T-helper 2 cell treated with Interferon-gamma antibody and Interleukin-4, amounts not matched to agents 5 μg/mL and 100 μg/mL, for 36 hours (primary cell): ENCODE measurements around the gene SBF2.
"Not testable (repeated sequence)": the region's sequence is repeated elsewhere in the genome, so short reads cannot be mapped to it uniquely, and the experiment has no call there.

Source experiments
- DNase-seq: peaks from one replicate; pipeline ENCODE4 v3.0.0; 2021; ENCODE audit warnings: low spot score
- H3K27ac Mint-ChIP-seq: one replicate; pipeline ENCODE4 v1.8.0; 2021; ENCODE audit warnings: mild to moderate bottlenecking, mixed read lengths
- H3K27me3 Mint-ChIP-seq: one replicate; pipeline ENCODE4 v1.8.0; 2021; ENCODE audit warnings: low read depth, mixed read lengths
- H3K36me3 Mint-ChIP-seq: one replicate; pipeline ENCODE4 v1.8.0; 2021; ENCODE audit warnings: low read depth, mixed read lengths
- H3K4me1 Mint-ChIP-seq: one replicate; pipeline ENCODE4 v1.8.0; 2021; ENCODE audit warnings: low read depth, mixed read lengths
- H3K4me3 Mint-ChIP-seq: one replicate; pipeline ENCODE4 v1.8.0; 2022; ENCODE audit warnings: mild to moderate bottlenecking, moderate library complexity, mixed read lengths
- H3K9me3 Mint-ChIP-seq: one replicate; pipeline ENCODE4 v1.8.0; 2021; ENCODE audit warnings: mixed read lengths

Gene SBF2

DNA sequence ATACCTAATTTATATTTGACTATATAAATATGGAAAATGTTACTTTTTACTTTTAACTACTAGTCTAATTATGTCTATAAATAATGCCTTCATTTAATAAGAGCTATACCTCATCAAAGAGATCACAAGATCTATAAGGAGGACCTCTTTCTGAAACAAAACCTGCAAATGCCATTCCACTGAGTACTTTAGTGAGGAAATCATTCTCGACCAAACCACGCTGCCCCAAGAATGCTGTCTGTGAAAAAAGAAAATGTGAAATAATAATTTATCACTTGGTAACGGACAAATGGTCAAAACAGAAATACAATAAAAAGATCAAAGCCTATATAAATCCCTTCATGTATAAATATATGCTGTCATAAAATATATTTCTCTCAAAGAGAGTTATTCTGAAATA lies 301.7 kb downstream of the SBF2 start:
- Mint-ChIP-seq H3K9me3 (no peaks in the 10 kb centered on the region), H3K27ac (no peak overlapping the region), H3K4me1 (no peaks in the 10 kb centered on the region), H3K36me3 (no peaks in the 10 kb centered on the region), H3K27me3 (no peaks in the 10 kb centered on the region), H3K4me3 (no peak overlapping the region)
- DNase-seq: no peak

DNA sequence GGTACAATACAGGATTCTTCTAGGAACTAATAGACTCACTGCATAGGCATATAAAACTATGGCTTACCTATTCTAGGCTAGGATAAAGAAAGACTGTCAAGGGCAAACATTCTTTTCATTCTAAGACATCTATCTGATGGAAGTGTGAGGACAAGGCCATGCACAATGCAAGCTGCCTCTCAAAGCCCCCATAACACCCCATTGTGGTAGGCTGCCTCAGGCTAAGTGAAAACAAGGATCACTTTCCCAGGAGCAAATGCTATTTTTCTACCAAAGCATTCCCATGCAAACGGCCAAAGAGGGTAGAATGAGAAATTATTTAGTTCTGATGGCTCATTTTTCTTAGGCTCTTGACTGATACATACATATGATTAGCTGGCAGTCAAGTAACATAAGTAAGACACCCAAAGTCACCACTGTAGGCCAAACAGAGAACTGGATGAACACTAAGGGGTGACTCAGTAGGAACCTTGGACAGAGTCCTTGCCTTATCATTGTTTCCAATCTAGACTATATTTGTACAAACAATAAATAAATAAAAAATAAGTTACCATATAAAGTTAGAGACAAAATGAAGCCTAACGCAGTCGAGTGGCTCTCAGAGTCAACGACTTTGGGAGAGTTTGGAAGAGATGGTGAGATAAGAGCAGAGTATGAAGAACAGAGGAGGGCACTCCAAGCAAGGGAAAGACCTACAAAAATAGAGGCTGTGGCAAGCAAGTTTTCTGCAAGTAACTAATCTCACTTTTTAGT lies 303.6 kb downstream of the SBF2 start:
- H3K27me3 Mint-ChIP-seq: no peaks in the 10 kb centered on the region
- no peak overlapping the region for H3K27ac Mint-ChIP-seq
- peaks cover 1% of the 10 kb centered on the region for H3K4me1 Mint-ChIP-seq
- DNase-seq: no peak
- no peaks in the 10 kb centered on the region for H3K9me3 Mint-ChIP-seq
- H3K36me3 Mint-ChIP-seq: no peaks in the 10 kb centered on the region
- no peak overlapping the region for H3K4me3 Mint-ChIP-seq

DNA sequence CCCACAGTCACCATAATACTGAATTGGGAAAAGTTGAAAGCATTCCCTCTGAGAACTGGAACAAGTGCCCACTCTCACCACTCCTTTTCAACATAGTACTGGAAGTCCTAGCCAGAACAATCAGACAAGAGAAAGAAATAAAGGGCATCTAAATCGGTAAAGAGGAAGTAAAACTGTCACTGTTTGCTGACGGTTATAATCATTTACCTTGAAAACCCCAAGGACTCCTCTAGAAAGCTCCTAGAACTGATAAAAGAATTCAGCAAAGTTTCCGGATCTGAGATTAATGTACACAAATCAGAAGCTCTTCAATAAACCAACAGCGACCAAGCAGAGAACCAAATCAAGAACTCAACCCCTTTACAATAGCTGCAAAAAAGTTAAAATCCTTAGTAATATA lies 306.7 kb downstream of the SBF2 start:
- H3K36me3 Mint-ChIP-seq: not testable (repeated sequence)

DNA sequence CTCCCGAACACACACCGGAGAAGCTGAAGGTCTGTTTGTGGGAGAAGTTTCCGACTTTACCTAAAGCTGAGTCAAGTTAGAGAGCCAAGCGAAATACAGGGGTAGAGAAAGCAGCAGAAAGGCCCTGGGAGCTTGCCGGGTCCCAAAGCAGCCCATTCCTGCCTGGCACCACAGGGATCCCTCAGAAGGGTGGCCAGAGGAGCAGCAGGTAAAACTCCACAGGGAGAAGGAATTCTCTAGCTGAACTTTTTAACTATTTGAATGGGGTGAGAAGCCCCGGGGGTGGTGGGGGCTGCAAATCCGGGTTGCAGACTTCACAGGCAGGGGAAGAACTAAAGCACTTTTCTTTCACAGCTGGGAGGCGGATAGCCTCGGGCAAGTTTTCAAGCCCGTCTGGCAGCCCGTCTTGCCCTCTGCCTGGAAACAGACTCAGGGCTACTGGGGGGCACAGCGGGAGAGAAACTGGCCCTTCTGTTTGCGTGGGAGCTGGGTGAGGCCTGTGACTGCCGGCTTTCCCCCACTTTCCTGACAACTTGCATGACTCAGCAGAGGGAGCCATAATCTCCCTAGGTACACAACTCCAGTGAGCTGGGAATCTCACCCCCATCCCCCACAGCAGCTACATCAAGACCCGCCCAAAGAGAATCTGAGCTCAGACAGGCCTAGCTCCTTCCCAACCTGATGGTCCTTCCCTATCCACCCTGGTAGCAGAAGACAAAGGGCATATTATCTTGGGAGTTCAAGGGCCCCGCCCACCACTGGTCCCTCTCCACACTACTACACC lies 311.0 kb downstream of the SBF2 start:
- Mint-ChIP-seq H3K4me3 (no peak overlapping the region), H3K27ac (no peak overlapping the region), H3K9me3 (no peaks in the 10 kb centered on the region), H3K27me3 (no peaks in the 10 kb centered on the region), H3K36me3 (no peaks in the 10 kb centered on the region), H3K4me1 (peaks cover 1% of the 10 kb centered on the region)
- DNase-seq: no peak

More for the DNA sequence above, 306.7 kb downstream of the SBF2 start:
- H3K4me3 Mint-ChIP-seq, DNase-seq, H3K4me1 Mint-ChIP-seq, H3K9me3 Mint-ChIP-seq, H3K27ac Mint-ChIP-seq, H3K27me3 Mint-ChIP-seq: not testable (repeated sequence)

DNA sequence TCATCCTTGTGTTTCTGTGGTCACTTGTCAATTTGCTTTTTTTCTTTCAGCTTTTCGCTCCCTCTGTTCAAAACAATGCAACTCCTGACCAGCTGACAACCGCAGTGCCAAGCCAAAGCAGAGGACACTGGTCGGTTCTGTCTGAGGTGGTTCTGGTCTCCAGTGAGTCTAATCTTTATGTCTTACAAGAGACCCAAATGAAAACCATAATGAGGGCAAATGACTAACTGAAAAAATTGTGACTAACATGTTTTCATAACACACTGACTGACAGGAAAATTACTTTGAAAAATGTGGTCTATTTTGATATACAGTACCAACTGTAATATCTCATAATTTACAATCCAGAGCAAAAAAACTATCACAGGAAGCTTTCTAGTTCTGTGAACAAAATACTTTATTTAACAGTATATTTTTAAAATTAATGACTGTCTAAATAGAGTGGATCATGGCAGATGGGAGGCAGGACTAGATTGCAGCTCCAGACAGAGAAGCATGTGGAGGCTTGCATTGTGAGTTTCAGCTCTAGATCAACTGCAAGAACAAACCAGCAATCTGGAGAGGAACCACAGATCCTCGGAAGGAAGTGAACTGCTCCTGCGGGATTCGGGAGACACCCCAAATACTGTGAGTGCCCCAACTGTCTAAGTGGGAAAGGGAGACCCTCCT lies 311.8 kb downstream of the SBF2 start:
- no peak overlapping the region for H3K27ac Mint-ChIP-seq
- peaks cover 1% of the 10 kb centered on the region for H3K4me1 Mint-ChIP-seq
- H3K27me3 Mint-ChIP-seq: no peaks in the 10 kb centered on the region
- H3K36me3 Mint-ChIP-seq: no peaks in the 10 kb centered on the region
- no peaks in the 10 kb centered on the region for H3K9me3 Mint-ChIP-seq
- no peak overlapping the region for H3K4me3 Mint-ChIP-seq
- no peak for DNase-seq

DNA sequence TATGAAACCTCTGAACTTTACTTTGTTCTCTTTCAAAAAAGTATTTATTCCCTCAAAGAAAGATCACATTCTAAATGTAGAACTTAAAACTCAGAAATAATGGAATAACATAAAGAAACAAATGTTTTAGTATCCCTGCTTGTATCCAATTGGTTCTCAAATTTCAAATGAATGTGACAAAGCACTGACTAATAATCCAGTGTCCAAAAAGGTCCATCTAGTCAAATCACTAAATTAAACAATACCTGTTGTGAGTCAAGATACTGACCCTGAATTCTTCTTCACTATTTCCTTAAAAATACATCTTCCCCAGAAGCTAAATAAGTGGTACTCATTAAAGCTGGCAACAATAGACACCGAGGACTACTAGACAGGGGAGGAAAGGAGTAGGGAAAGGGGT lies 313.1 kb downstream of the SBF2 start:
- Mint-ChIP-seq H3K4me3 (no peak overlapping the region), H3K36me3 (no peaks in the 10 kb centered on the region), H3K9me3 (no peaks in the 10 kb centered on the region), H3K27me3 (no peaks in the 10 kb centered on the region), H3K27ac (no peak overlapping the region), H3K4me1 (no peaks in the 10 kb centered on the region)
- no peak for DNase-seq

DNA sequence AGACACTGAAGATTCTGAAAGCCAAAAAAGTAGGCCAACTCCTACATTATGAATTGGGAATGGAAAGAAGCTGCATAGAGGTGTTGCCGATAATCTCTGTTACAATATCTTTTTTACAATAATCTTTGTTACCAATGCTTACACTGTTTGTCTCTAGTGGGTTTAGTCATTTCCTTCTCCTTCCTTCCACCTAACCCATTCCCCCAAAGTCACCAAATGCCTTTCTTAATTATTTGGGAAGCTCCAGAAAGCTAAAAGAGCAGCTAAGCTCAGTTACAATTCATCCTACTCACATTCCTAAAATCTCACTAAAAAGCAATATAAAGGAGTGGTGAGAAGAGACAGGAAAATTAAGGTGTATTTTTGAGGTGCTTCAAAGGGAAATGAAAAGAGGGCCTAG lies 316.5 kb downstream of the SBF2 start:
- Mint-ChIP-seq H3K27me3 (no peaks in the 10 kb centered on the region), H3K4me1 (no peaks in the 10 kb centered on the region), H3K27ac (no peak overlapping the region), H3K4me3 (no peak overlapping the region), H3K36me3 (no peaks in the 10 kb centered on the region), H3K9me3 (no peaks in the 10 kb centered on the region)
- DNase-seq: no peak

DNA sequence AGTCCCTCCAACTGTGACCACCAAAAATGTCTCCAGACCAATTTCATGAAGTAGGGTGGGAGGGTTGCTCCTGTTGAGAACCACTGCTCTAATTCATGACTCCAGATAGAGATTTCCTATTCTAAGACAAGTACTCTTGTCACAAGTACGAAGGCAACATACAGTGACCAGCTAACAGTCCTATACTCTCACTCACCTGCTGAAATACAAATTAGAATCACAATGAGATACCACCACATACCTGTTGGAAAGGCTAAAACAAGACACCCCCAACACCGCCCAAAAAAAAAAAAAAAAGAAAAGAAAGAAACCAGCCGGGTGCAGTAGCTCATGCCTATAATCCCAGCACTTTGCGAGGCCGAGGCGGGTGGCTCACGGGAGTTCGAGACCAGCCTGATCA lies 319.6 kb downstream of the SBF2 start:
- Mint-ChIP-seq H3K27me3 (no peaks in the 10 kb centered on the region), H3K36me3 (no peaks in the 10 kb centered on the region), H3K27ac (no peak overlapping the region), H3K9me3 (no peaks in the 10 kb centered on the region), H3K4me3 (no peak overlapping the region), H3K4me1 (no peaks in the 10 kb centered on the region)
- no peak for DNase-seq

DNA sequence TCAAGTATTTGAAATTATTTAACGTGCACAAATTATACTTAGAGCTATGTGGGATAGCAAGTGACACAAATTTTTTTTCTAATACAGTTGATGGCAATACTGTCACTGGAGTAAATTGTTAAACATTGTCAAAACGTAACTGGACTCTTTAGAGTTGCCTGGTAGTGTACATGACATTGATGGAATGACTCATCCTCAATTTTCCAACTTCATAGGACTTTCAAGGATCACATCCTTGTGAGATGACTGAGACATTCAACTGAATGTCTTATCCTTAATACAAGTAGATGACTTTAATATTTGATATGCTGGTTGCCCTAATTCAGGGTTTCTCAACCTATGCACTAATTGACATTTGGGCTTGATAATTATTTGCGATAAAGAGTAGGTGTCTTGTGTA lies 320.1 kb downstream of the SBF2 start:
- no peak overlapping the region for H3K27ac Mint-ChIP-seq
- H3K9me3 Mint-ChIP-seq: no peaks in the 10 kb centered on the region
- no peaks in the 10 kb centered on the region for H3K27me3 Mint-ChIP-seq
- H3K4me1 Mint-ChIP-seq: no peaks in the 10 kb centered on the region
- H3K4me3 Mint-ChIP-seq: no peak overlapping the region
- no peak for DNase-seq
- H3K36me3 Mint-ChIP-seq: no peaks in the 10 kb centered on the region

DNA sequence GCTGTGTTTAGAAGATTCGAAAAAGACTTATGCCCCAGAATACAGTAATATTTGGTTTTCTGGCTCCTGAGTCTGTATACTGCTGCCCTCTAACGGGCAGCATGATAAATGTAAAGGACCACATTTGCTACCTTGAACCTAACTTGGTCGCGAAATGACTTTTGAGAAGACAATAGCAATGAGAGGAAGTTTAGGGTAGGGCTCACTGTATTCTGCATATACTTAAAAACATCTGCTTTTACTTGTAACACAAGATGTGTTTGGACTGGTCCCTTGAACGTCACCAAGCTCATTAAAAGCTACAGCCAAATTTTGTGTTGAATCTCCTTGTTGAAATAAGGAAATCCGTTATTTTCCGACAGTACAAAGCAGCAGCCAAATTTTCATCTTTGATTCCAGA lies 321.0 kb downstream of the SBF2 start:
- no peaks in the 10 kb centered on the region for H3K9me3 Mint-ChIP-seq
- no peak overlapping the region for H3K27ac Mint-ChIP-seq
- DNase-seq: peak; percentile 10
- H3K4me3 Mint-ChIP-seq: no peak overlapping the region
- H3K27me3 Mint-ChIP-seq: no peaks in the 10 kb centered on the region
- no peaks in the 10 kb centered on the region for H3K4me1 Mint-ChIP-seq
- no peaks in the 10 kb centered on the region for H3K36me3 Mint-ChIP-seq

DNA sequence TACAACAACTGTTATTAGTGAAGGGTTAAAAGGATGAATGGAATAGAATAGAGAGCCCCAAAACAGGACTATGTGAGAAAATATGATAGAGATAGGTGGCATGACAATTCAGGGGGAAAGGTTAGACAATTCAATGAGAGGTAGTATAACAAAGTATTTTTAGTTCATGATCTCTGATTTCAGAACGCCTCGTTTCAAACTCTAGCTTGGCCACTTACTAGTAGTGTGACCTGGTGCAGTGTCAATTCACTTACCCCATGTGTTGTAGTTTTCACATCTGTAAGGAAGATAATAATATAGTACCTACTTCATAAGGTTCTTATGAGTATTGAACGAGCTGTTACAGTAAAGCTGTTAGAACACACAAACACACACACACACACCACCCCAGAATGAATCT lies 322.1 kb downstream of the SBF2 start:
- Mint-ChIP-seq H3K36me3 (no peaks in the 10 kb centered on the region), H3K27me3 (no peaks in the 10 kb centered on the region), H3K9me3 (no peaks in the 10 kb centered on the region), H3K4me1 (no peaks in the 10 kb centered on the region), H3K4me3 (no peak overlapping the region), H3K27ac (no peak overlapping the region)
- no peak for DNase-seq

DNA sequence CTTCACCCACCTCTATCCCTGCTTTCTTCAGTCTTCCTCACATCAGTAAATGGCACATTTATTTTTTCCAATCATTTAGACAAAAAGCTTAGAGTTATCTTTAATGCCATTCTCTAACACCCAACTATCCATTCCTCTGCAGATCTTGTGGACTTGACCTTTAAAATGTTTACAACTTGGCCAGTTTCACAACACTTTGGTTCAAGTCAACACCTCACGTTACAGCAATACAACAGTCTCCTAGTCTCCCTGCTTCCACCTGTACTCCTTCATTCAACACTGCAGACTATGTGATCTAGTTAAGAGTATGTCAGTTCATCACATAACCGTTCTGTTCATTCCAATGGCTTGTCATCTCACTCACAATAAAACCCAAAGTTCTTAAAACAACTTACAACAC lies 325.0 kb downstream of the SBF2 start:
- DNase-seq: no peak
- no peaks in the 10 kb centered on the region for H3K27me3 Mint-ChIP-seq
- no peaks in the 10 kb centered on the region for H3K4me1 Mint-ChIP-seq
- no peak overlapping the region for H3K27ac Mint-ChIP-seq
- H3K4me3 Mint-ChIP-seq: no peak overlapping the region
- no peaks in the 10 kb centered on the region for H3K36me3 Mint-ChIP-seq
- no peaks in the 10 kb centered on the region for H3K9me3 Mint-ChIP-seq

DNA sequence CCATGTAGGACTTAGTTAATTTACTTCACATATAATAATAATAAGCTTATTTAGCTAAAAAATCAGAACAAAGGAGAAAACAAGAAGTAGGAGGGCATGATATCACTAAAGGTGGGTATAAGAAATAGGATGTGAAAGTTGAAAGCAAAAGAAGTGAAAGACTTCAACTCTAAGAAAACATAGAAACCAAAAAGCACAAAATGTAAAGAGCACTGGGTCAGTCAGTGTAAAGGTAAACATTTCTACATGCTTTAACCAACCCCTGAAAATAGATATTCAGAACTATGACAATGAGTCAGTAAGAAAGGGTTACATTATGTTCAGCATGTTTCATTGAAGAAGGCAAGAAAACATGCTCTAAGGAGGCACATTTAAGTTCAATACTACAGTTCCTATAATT lies 331.3 kb downstream of the SBF2 start:
- no peak for DNase-seq
- no peak overlapping the region for H3K4me3 Mint-ChIP-seq
- no peak overlapping the region for H3K27ac Mint-ChIP-seq
- no peaks in the 10 kb centered on the region for H3K9me3 Mint-ChIP-seq
- H3K4me1 Mint-ChIP-seq: no peaks in the 10 kb centered on the region
- H3K27me3 Mint-ChIP-seq: no peaks in the 10 kb centered on the region
- no peaks in the 10 kb centered on the region for H3K36me3 Mint-ChIP-seq

DNA sequence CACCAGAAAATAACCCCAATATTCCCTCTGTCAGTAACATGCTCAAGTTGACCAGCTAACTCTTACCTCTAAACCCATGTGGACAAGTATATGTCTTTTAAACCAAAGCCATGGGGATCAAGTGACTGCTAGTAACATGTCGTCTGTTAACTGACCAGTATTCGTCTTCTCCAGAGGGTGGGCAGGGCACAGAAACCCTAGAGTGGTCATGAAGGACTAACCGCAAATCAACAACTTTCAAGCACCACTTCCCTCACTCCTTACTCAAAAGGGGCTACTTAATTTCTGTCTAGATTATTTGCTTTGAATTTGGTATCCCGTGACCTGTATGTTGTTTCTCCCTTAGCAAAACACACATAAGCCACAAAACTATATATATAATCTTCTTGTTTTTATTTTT lies 336.9 kb downstream of the SBF2 start:
- Mint-ChIP-seq H3K9me3 (no peaks in the 10 kb centered on the region), H3K27me3 (no peaks in the 10 kb centered on the region), H3K36me3 (no peaks in the 10 kb centered on the region), H3K4me3 (no peak overlapping the region), H3K27ac (no peak overlapping the region), H3K4me1 (no peaks in the 10 kb centered on the region)
- no peak for DNase-seq
